RWPE1 (cell line): ENCODE results near the gene STX18.

ENCODE experiments used
- CTCF ChIA-PET: fragments of 350-600 bp; sonication (Branson Sonifier 250); formaldehyde crosslinking; extraction: SDS; loops from one replicate; lab custom pipeline; 2021; lab: Yijun Ruan, JAX
- POLR2A ChIA-PET: fragments of 400-600 bp; formaldehyde crosslinking; extraction: SDS; loops from one replicate; lab custom pipeline; 2020; ENCODE audit warnings: antibody characterized with exemption; ENCODE audit not compliant: low non-redundant PET; lab: Yijun Ruan, JAX
- DNase-seq: peaks from one replicate; pipeline ENCODE4 v3.0.0; 2012; ENCODE audit warnings: low spot score
- H3K27ac ChIP-seq: fragments of 450-650 bp; 2 replicates; pipeline ENCODE4 v1.5.1; 2017
- TF ChIP-seq, protein P1 (sequence below): fragments of 450-650 bp; conservative IDR thresholded peaks from 2 replicates; pipeline ENCODE4 v1.5.1; 2017; ENCODE audit warnings: low read depth, mild to moderate bottlenecking

Gene STX18

DNA sequence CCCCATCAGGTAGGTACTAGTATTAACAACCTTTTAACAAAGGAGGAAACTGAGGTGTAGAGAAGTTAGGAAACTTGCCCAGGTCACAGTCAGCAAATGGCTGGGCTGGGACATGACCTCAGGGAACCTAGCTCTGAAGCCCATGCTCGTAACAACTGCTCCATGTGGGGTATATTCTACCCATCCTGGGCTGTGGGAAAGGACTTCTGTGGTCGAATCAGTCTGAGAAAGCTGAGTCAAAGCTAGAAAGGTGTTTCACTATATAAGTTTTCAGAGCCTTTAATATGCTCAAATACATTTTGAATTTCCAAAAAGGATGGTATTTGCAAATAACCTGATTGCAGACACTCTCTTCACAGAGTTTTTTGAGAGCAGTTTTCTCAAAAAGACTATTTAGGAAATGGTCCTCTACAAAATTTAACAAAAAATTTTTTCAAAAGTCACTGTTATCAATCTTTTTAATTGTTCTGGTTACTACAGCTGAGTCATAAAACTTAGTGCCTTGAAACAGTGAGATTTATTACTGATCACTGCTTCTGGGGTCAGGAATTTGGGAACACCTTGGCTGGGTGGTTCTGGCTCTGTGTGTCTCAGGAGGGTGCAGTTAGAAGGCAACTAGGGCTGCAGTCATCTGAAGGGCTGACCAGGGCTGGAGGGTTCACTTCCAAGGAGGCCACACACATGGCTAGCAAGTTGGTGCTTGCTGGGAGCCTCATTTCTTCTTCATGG, 101.4 kb downstream of the STX18 start:
- ChIA-PET POLR2A (no interaction called here), CTCF (no interaction called here)
- no peak overlapping the region for H3K27ac ChIP-seq
- TF ChIP-seq, protein P1, sequence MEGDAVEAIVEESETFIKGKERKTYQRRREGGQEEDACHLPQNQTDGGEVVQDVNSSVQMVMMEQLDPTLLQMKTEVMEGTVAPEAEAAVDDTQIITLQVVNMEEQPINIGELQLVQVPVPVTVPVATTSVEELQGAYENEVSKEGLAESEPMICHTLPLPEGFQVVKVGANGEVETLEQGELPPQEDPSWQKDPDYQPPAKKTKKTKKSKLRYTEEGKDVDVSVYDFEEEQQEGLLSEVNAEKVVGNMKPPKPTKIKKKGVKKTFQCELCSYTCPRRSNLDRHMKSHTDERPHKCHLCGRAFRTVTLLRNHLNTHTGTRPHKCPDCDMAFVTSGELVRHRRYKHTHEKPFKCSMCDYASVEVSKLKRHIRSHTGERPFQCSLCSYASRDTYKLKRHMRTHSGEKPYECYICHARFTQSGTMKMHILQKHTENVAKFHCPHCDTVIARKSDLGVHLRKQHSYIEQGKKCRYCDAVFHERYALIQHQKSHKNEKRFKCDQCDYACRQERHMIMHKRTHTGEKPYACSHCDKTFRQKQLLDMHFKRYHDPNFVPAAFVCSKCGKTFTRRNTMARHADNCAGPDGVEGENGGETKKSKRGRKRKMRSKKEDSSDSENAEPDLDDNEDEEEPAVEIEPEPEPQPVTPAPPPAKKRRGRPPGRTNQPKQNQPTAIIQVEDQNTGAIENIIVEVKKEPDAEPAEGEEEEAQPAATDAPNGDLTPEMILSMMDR = no peak
- DNase-seq = no peak

DNA sequence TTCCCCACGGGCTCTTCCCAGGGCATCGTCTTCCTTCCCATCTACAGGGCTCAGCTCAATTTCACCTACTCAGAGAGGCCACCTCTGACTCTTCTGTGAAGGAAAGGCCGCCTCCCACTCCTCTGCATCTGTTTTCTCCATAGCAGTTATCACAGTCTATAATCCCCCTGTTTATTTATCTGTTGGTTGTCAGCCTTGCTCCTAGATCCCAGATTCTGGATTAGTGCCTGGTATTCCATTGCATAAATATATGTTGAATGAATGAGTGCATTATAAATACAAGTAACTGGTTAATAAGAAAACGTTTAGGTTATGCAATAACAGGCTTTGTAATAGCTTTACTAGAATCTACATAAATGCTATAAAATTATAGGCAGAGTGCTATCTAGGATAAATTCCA, 102.1 kb downstream of the STX18 start:
- POLR2A ChIA-PET = no interaction called here
- H3K27ac ChIP-seq = no peak overlapping the region
- CTCF ChIA-PET = no interaction called here
- no peak for DNase-seq
- TF ChIP-seq, protein P1 = no peak

DNA sequence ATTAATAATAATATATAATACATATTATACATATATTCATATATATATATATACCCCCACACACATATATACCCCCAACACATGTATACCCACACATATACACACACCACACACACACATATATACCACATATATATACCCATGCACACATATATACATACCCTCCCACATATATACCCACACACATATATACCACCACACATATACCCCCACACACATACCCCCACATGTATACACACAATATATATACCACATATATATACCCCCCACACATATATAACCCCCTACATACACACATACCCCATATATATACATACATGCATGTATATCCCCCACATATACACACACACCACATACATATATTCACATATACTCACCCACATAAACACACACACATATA, 103.0 kb downstream of the STX18 start:
- no peak overlapping the region for H3K27ac ChIP-seq
- TF ChIP-seq, protein P1 = no peak
- no peak for DNase-seq
- POLR2A ChIA-PET = no interaction called here
- CTCF ChIA-PET = no interaction called here

DNA sequence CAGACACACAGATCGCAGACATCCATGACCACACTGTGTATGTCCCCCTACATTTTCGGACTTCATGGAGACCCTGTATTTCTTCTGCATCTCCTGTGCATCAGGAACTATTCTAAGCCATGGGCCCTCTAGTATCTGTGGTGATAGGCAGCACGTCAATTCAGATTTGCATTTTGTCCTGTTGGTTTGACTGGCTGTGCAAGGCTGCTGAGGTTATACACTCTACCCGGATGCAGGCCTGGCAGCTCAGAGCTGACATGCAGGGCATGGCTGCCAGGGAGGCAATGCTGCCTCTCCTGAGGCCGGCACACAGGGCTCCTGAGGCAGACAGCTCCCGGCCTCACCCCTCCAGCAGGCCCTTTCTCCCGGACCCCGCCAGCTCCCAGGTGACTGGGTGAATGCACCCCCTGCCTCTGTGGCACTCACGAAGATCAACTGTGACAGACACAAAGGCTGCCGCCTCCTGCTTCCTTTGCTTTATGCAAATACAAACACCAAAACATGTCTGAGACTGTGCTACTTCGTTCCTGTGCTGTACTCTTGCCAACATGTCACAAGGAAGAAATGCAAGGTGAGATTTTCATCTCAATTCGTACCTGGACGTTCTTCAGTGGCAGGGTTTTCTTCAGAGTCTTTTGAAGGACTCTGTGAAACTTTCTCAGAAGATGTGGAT, 103.9 kb downstream of the STX18 start:
- H3K27ac ChIP-seq = no peak overlapping the region
- ChIA-PET POLR2A (no interaction called here), CTCF (no interaction called here)
- TF ChIP-seq, protein P1 = no peak
- DNase-seq = no peak

DNA sequence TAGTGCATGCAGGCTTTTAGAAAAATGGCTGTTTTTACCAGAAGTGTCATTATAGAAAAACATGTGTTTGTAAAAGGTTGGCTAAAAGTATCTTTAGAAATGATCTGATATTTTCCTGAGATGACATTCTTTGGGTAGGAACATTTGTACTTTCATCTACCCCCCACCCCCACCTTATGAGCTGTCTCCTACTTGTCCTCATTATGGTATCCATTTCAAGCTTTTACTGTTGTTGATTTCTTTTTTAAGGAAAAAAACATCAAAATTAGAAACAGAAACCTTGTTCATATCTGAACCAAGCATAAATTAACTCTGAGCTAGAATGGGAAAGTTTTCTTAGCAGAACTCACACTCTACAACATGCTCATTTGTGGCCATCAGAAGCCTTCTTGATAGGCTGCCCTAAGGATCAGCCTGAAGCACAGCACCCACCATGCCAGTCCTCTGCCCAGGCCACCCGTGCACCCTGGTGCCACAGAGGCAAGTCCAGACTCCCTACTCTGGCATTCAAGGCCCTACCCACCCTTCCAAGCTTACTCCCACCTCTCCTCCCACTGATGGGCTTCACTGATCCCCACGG, 105.5 kb downstream of the STX18 start:
- POLR2A ChIA-PET = no interaction called here
- TF ChIP-seq, protein P1 = no peak
- no peak for DNase-seq
- CTCF ChIA-PET = interaction anchor here (0.7 kb wide), 1 partner anchor 253 kb away, joined by 7 read pairs; no protein-coding TSS in a partner anchor
- H3K27ac ChIP-seq = no peak overlapping the region

DNA sequence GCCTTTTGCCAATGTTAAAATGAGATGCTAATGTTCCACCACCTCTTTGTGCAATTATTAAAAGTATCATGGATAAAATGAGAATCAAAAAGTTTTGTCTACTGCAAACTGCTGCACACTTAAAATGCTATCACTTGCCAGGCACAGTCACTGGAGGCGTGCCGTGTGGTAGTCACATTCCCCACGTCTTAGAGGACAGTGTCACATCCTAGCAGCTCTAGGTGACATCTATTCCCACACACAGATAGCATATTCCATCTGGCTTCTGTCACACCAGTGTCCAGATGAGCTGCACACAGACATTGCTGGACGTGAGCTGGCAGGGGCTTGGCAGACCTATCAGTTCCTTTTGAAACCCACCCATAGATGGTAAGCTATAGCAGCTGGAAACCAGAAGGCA, 107.9 kb downstream of the STX18 start:
- TF ChIP-seq, protein P1 = no peak
- no peak overlapping the region for H3K27ac ChIP-seq
- ChIA-PET POLR2A (no interaction called here), CTCF (interaction anchor here (0.6 to 0.7 kb wide), 2 partner anchors 106 to 471 kb away, joined by 3 to 5 read pairs; no protein-coding TSS in a partner anchor)
- no peak for DNase-seq
